ENCODE measurements around the gene ARL3. TPM values are rescaled to one million over a fixed set of nuclear protein-coding genes. Genes with fewer than 3 reads are reported as not detected.
A peak's percentile ranks its signal among the peaks of the same experiment; 100 is the strongest.

Gene ARL3
- total RNA-seq, 1 donor from 2014 or later = 34.6 TPM

DNA sequence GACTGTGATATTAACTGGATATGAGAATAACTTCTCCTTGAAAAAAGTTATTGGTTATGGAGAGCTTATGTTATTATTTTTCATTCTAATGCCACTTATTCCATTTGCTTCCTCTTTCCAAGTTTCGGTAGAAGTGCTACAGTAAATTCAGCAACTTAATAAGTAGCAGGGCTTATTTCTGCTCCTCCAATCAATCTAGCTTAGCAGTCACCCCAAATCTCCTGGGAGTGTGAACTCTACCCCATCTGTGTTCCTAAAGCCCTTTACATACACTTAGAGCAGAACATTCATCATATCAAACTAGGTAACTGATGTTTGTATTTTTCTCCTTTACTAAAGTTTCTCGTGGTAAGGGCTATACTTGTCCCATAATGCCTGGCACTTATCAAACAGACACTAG is 8.7 kb downstream of the ARL3 start:
- Mint-ChIP-seq H3K27me3 (ENCODE audit: low read depth) (no peaks in the 10 kb centered on the region), H3K4me1 (peaks cover 8% of the 10 kb centered on the region), H3K36me3 (ENCODE audit: low read depth) (peaks cover 7% of the 10 kb centered on the region), H3K27ac (ENCODE audit: unreplicated experiment) (no peak overlapping the region), H3K9me3 (no peaks in the 10 kb centered on the region), H3K4me3 (no peak overlapping the region)
- no peak for DNase-seq (ENCODE audit: low read depth, low spot score)
- TF ChIP-seq, protein P1, sequence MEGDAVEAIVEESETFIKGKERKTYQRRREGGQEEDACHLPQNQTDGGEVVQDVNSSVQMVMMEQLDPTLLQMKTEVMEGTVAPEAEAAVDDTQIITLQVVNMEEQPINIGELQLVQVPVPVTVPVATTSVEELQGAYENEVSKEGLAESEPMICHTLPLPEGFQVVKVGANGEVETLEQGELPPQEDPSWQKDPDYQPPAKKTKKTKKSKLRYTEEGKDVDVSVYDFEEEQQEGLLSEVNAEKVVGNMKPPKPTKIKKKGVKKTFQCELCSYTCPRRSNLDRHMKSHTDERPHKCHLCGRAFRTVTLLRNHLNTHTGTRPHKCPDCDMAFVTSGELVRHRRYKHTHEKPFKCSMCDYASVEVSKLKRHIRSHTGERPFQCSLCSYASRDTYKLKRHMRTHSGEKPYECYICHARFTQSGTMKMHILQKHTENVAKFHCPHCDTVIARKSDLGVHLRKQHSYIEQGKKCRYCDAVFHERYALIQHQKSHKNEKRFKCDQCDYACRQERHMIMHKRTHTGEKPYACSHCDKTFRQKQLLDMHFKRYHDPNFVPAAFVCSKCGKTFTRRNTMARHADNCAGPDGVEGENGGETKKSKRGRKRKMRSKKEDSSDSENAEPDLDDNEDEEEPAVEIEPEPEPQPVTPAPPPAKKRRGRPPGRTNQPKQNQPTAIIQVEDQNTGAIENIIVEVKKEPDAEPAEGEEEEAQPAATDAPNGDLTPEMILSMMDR (conservative IDR thresholded peaks at IDR 0.05) = no peak

DNA sequence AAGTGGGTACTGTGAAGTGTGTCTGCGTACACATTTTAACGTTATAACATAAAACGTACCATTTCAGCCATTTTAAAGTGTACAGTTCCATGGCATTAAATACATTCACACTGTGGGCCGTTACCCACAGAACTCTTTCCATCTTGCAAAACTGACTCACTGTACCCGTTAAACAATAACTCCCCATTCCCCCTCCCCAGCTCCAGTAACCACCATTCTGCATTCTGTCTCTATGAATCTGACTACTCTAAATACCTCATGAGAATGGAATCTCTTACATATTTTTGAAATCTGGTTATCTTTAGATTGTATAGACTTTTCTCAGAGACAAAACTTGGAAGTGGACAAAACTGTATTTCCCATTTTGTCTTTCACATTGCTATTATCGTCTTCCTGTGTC is 9.3 kb downstream of the ARL3 start:
- TF ChIP-seq, protein P1 (conservative IDR thresholded peaks at IDR 0.05) = no peak
- peaks cover 7% of the 10 kb centered on the region for H3K36me3 Mint-ChIP-seq (ENCODE audit: low read depth)
- no peaks in the 10 kb centered on the region for H3K9me3 Mint-ChIP-seq
- H3K27me3 Mint-ChIP-seq (ENCODE audit: low read depth) = no peaks in the 10 kb centered on the region
- H3K4me3 Mint-ChIP-seq = no peak overlapping the region
- H3K4me1 Mint-ChIP-seq = peaks cover 4% of the 10 kb centered on the region
- peak overlapping the region; percentile 50 for H3K27ac Mint-ChIP-seq (ENCODE audit: unreplicated experiment)
- no peak for DNase-seq (ENCODE audit: low read depth, low spot score)

GRCh38 chr10:102702742-102703141 is 11.5 kb downstream of the ARL3 start:
- Mint-ChIP-seq H3K9me3 (no peaks in the 10 kb centered on the region), H3K27ac (ENCODE audit: unreplicated experiment) (no peak overlapping the region), H3K4me1 (peaks cover 4% of the 10 kb centered on the region), H3K36me3 (ENCODE audit: low read depth) (peaks cover 13% of the 10 kb centered on the region), H3K27me3 (ENCODE audit: low read depth) (no peaks in the 10 kb centered on the region), H3K4me3 (no peak overlapping the region)
- DNase-seq (ENCODE audit: low read depth, low spot score) = no peak
- TF ChIP-seq, protein P1 (conservative IDR thresholded peaks at IDR 0.05) = no peak

DNA sequence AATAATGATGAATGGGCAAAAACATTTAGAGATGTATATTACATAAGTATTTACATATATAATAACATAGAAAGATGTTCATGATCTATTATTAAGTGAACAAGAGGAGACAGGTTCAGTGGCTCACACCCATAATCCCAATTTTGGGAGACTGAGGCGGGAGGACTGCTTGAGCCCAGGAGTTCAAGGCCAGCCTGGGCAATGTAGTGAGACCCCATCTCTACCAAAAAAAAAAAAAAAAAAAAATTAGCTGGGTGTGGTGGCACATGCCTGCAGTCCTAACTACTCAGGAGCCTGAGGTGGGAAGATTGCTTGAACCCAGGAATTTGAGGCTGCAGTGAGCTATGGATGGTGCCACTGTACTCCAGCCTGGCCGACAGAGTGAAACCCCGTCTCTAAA is 12.4 kb downstream of the ARL3 start:
- no peaks in the 10 kb centered on the region for H3K27me3 Mint-ChIP-seq (ENCODE audit: low read depth)
- H3K9me3 Mint-ChIP-seq = no peaks in the 10 kb centered on the region
- no peak overlapping the region for H3K4me3 Mint-ChIP-seq
- no peak overlapping the region for H3K27ac Mint-ChIP-seq (ENCODE audit: unreplicated experiment)
- TF ChIP-seq, protein P1 (conservative IDR thresholded peaks at IDR 0.05) = no peak
- H3K36me3 Mint-ChIP-seq (ENCODE audit: low read depth) = peaks cover 19% of the 10 kb centered on the region
- DNase-seq (ENCODE audit: low read depth, low spot score) = no peak
- no peaks in the 10 kb centered on the region for H3K4me1 Mint-ChIP-seq

DNA sequence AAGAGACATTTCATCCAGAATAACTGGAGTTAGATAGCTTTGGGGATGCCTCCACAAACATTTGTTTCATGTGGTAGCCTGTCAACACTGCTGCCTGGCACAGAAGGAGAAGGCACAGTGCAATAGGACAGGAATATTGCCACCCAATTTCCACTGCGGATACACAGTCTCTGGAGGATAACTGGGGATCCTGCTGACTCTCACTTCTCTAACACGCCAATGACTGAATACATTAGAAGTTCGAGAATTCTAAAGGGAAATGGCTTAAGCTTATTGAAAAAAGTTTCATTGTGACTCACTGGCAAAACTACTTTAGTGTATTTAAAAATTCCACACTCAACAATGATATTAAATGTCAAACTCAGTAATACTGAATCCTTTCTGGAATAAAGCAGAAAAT is 12.9 kb downstream of the ARL3 start:
- Mint-ChIP-seq H3K4me3 (no peak overlapping the region), H3K36me3 (ENCODE audit: low read depth) (peaks cover 23% of the 10 kb centered on the region), H3K4me1 (no peaks in the 10 kb centered on the region), H3K27ac (ENCODE audit: unreplicated experiment) (no peak overlapping the region), H3K9me3 (no peaks in the 10 kb centered on the region), H3K27me3 (ENCODE audit: low read depth) (no peaks in the 10 kb centered on the region)
- DNase-seq (ENCODE audit: low read depth, low spot score) = no peak
- TF ChIP-seq, protein P1 (conservative IDR thresholded peaks at IDR 0.05) = no peak

DNA sequence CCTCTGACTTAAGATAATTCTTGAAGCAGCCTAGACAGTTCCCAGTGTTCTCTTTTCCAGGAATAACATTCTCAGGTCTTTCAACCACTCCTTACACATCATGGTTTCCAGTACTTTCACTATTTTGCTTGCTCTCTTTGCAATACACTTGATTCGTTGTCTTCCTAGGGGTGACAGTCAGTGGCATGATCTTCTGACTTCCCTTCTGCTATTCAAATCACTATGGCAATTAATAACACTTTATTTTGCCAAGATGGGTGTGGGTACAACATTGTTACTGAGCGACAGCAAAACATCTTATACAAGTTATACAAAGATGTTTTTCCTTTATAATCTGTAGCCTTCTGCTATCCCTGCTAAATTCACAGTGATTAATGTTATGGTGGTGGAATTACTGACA is 15.3 kb downstream of the ARL3 start:
- no peak for DNase-seq (ENCODE audit: low read depth, low spot score)
- no peaks in the 10 kb centered on the region for H3K4me1 Mint-ChIP-seq
- peaks cover 16% of the 10 kb centered on the region for H3K36me3 Mint-ChIP-seq (ENCODE audit: low read depth)
- TF ChIP-seq, protein P1 (conservative IDR thresholded peaks at IDR 0.05) = no peak
- no peaks in the 10 kb centered on the region for H3K9me3 Mint-ChIP-seq
- H3K27ac Mint-ChIP-seq (ENCODE audit: unreplicated experiment) = no peak overlapping the region
- no peak overlapping the region for H3K4me3 Mint-ChIP-seq
- no peaks in the 10 kb centered on the region for H3K27me3 Mint-ChIP-seq (ENCODE audit: low read depth)

Measured in neural crest cell (in vitro differentiated cells).